Osteoblast (primary cell): ENCODE data around the gene DGCR6L. TPM values are rescaled to one million over a fixed set of nuclear protein-coding genes. Genes with fewer than 3 reads are reported as not detected.
"Not testable (repeated sequence)": the region's sequence is repeated elsewhere in the genome, so short reads cannot be mapped to it uniquely, and the experiment has no call there.

Source experiments
- DNase-seq: peaks from one replicate; pipeline ENCODE4 v3.0.0; 2011; ENCODE audit warnings: low spot score, mixed read lengths; ENCODE audit not compliant: insufficient read length; ENCODE audit errors: missing footprints
- H2AFZ ChIP-seq: 2 replicates; pipeline ENCODE4 v1.6.0; 2011; ENCODE audit warnings: mild to moderate bottlenecking, low read length
- H3K27ac ChIP-seq: 2 replicates; pipeline ENCODE4 v1.5.1; 2011; ENCODE audit warnings: mild to moderate bottlenecking, low read depth, low read length, moderate library complexity
- H3K27me3 ChIP-seq: 2 replicates; pipeline ENCODE4 v1.6.0; 2012; ENCODE audit warnings: mild to moderate bottlenecking, control low read depth, inconsistent platforms, low read length, moderate library complexity; ENCODE audit not compliant: insufficient read depth
- H3K36me3 ChIP-seq: 2 replicates; pipeline ENCODE4 v1.5.1; 2011; ENCODE audit warnings: mild to moderate bottlenecking, low read length, control low read depth, moderate library complexity; ENCODE audit not compliant: insufficient read depth
- H3K4me1 ChIP-seq: 2 replicates; pipeline ENCODE4 v1.5.1; 2011; ENCODE audit warnings: mild to moderate bottlenecking, low read length, control low read depth, moderate library complexity; ENCODE audit not compliant: insufficient read depth
- H3K4me2 ChIP-seq: 2 replicates; pipeline ENCODE4 v1.6.0; 2011; ENCODE audit warnings: mild to moderate bottlenecking, low read length; ENCODE audit not compliant: insufficient read depth
- H3K4me3 ChIP-seq: fragments of 200-600 bp; sonication (generic); 3 replicates; pipeline ENCODE4 v1.5.1; 2012; ENCODE audit warnings: mild to moderate bottlenecking, low read length, inconsistent platforms; ENCODE audit not compliant: insufficient read depth
- H3K79me2 ChIP-seq: 2 replicates; pipeline ENCODE4 v1.6.0; 2012; ENCODE audit warnings: mild to moderate bottlenecking, low read length, control low read depth, inconsistent platforms; ENCODE audit not compliant: insufficient read depth
- H3K9me3 ChIP-seq: 2 replicates; pipeline ENCODE4 v1.5.1; 2011; ENCODE audit warnings: low read depth, low read length, control low read depth
- H4K20me1 ChIP-seq: 2 replicates; pipeline ENCODE4 v1.6.0; 2012; ENCODE audit warnings: mild to moderate bottlenecking, low read length, control low read depth; ENCODE audit not compliant: insufficient read depth
- total RNA-seq: library from RNA; depleted of rRNA; stranded (reverse); fragments of >200 nt; gene quantifications from 2 replicates; pipeline ENCODE4 v1.2.3, GENCODE V29; 2012
- TF ChIP-seq, protein P1 (sequence below): IDR thresholded peaks from 2 replicates; pipeline ENCODE4 v1.5.1; 2011; ENCODE audit warnings: mild to moderate bottlenecking, low read depth, low read length, moderate library complexity; ENCODE audit errors: extremely low read depth

DGCR6L gene
- total RNA-seq, 1 donor: 60.8 TPM

DNA sequence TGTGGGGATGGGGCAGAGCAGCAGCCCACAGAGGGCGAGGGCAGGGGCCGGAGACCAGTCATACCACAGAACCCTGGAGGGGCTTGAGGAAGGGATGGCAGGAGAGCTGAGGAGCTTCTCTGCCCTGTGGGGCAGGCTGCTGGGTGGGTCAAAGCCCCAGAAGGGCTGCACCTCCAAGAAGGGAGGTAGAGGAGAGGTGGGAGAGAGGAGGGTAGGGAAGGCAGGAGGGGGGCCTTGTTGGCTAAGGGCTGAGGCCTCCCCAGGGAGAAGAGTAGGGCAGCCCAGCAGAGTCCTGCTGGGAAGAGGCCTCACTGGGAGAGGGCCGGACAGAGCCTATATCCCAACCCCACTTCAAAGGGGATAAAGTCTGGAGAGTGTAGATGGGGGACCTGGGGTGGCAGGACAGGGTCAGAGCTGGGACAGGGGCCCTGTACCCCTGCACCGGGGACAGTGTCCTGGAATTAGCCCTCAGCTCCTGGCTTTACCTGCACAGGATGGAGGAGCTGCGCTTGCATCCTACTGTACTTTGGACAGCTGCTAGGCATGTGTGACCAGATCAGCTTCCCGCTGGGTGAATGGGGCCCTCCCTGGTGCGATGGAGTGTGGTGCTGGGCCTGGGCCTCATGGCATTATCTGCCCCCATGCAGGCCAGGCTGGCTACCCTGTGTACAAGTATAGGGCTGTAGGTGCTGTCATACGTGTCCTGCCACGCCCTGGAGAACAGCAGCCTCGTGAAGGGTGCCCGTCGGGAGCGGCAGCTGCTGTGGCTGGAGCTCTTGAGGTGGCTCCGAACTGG, 7.3 kb downstream of the DGCR6L start:
- Histone ChIP-seq H3K4me3 (no peak overlapping the region), H3K9me3 (no peaks in the 10 kb centered on the region), H3K4me1 (no peaks in the 10 kb centered on the region), H2AFZ (no peak overlapping the region), H3K4me2 (no peak overlapping the region), H3K79me2 (peaks cover 11% of the 10 kb centered on the region), H3K27ac (no peak overlapping the region), H3K27me3 (no peaks in the 10 kb centered on the region), H4K20me1 (peaks cover 6% of the 10 kb centered on the region), H3K36me3 (no peaks in the 10 kb centered on the region)
- DNase-seq: peak; percentile 43
- TF ChIP-seq, protein P1, sequence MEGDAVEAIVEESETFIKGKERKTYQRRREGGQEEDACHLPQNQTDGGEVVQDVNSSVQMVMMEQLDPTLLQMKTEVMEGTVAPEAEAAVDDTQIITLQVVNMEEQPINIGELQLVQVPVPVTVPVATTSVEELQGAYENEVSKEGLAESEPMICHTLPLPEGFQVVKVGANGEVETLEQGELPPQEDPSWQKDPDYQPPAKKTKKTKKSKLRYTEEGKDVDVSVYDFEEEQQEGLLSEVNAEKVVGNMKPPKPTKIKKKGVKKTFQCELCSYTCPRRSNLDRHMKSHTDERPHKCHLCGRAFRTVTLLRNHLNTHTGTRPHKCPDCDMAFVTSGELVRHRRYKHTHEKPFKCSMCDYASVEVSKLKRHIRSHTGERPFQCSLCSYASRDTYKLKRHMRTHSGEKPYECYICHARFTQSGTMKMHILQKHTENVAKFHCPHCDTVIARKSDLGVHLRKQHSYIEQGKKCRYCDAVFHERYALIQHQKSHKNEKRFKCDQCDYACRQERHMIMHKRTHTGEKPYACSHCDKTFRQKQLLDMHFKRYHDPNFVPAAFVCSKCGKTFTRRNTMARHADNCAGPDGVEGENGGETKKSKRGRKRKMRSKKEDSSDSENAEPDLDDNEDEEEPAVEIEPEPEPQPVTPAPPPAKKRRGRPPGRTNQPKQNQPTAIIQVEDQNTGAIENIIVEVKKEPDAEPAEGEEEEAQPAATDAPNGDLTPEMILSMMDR: no peak

- not testable (repeated sequence) for H3K9me3 ChIP-seq, H4K20me1 ChIP-seq, H3K79me2 ChIP-seq, H3K4me1 ChIP-seq, H2AFZ ChIP-seq, H3K36me3 ChIP-seq, H3K27ac ChIP-seq, H3K27me3 ChIP-seq, H3K4me3 ChIP-seq, H3K4me2 ChIP-seq
- peak; percentile 29 for DNase-seq
Measured at GRCh38 chr22:20311249-20312062, 8.4 kb downstream of the DGCR6L start.

GRCh38 chr22:20310773-20311172, 9.1 kb downstream of the DGCR6L start:
- peak; percentile 55 for DNase-seq
- H2AFZ ChIP-seq, H3K4me1 ChIP-seq, H3K4me3 ChIP-seq, H4K20me1 ChIP-seq, H3K27ac ChIP-seq, H3K4me2 ChIP-seq, H3K9me3 ChIP-seq, H3K27me3 ChIP-seq, H3K79me2 ChIP-seq, H3K36me3 ChIP-seq: not testable (repeated sequence)

GRCh38 chr22:20310180-20310579, 9.7 kb downstream of the DGCR6L start:
- H3K4me2 ChIP-seq, H3K36me3 ChIP-seq, H3K9me3 ChIP-seq, H3K27me3 ChIP-seq, H3K79me2 ChIP-seq, H3K27ac ChIP-seq, H3K4me3 ChIP-seq, H3K4me1 ChIP-seq, H4K20me1 ChIP-seq, DNase-seq, H2AFZ ChIP-seq: not testable (repeated sequence)

GRCh38 chr22:20308806-20309650, 10.8 kb downstream of the DGCR6L start:
- H3K4me2 ChIP-seq, H3K27ac ChIP-seq, H3K27me3 ChIP-seq, H3K9me3 ChIP-seq, H3K4me3 ChIP-seq, H3K36me3 ChIP-seq, H2AFZ ChIP-seq, H3K79me2 ChIP-seq, H3K4me1 ChIP-seq, H4K20me1 ChIP-seq: not testable (repeated sequence)
- peak; percentile 26 for DNase-seq

DNA sequence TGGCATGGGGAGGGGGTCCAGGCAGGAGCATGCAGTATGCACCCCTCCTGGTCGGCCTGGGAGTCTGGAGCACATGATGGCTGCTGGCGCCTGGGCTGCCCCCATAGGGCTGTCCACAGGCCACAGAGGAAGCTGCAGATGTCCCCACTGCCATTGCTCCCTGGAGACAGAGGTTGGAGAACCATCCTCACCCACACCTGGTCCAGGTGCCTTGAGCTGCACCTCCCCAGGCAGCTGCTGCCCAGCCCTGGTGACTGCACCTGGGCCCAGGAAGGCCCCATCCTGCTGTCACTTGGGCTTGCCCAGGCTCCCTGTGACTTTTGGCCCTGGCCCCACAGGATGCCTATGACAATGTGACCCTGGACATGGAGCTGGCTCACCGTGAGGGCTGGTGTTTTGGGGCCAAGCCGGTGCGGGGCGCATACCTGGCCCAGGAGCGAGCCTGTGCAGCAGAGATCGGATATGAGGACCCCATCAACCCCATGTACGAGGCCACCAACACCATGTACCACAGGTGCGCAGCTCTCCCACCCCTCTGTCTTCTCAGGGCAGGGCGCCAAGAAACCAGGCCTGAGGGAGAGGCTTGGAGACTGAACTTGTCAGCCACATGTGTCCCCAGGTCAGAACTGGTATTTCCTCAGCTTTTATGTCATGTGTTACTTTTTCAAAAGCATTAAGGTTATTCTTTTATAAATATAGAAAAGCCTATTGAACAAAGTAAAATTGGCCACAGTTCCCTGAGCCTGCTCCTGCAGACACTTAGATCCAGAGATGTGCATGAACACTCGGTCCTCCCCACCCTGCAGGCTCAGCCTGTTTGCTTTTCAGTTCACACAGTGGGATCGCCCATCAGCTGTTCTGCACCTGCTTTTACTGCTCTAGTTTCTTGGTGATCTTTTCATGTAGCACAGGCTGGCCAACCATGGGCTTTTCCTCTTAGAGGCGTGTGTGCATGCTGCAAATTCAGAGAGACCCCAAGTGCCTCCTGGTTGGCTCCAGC, 12.1 kb downstream of the DGCR6L start:
- not testable (repeated sequence) for H4K20me1 ChIP-seq, H3K79me2 ChIP-seq, H2AFZ ChIP-seq, H3K27ac ChIP-seq, H3K4me2 ChIP-seq, H3K9me3 ChIP-seq, H3K4me1 ChIP-seq, H3K27me3 ChIP-seq, H3K36me3 ChIP-seq, H3K4me3 ChIP-seq
- peak; percentile 27 for DNase-seq
